ENCODE results near the gene MAMLD1. TPM values are rescaled to one million over a fixed set of nuclear protein-coding genes. Genes with fewer than 3 reads are reported as not detected.

MAMLD1 gene
- total RNA-seq, 4 donors from 2014 or later: 1.2 to 2.0 (median 1.6) TPM

GRCh38 chrX:150455215-150455608 is 92.1 kb downstream of the MAMLD1 start:
- in situ Hi-C loops (cut with MboI; ENCODE audit: low sequenced_read_pairs in 4 of 4): no loop called here
- ATAC-seq: no peak

DNA sequence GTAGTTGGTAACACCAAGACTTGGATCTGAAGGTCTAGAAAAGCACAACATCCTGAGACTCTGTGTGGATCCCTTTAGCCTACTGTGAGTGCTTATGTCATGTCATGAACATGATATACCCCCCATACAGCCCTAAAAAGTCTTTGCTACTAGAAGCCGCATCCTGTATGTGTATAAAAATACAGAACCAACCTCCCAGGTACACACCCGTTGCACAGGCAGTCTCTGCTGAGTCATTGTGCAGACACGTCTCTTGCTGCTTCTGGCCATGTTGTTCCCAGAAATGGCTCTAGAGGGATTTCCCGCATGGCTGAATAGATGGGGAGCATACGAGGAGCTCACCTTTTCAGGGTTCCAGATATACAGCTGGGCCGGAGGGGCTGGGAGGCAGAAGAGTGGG is 93.3 kb downstream of the MAMLD1 start:
- DNase-seq: no peak
- H3K4me3 ChIP-seq: no peak overlapping the region
- H3K9me3 ChIP-seq: no peaks in the 10 kb centered on the region
- no peaks in the 10 kb centered on the region for H3K36me3 ChIP-seq
- ATAC-seq: no peak
- intact Hi-C loops (cut with DNase I; ENCODE audit: low total_unique reads): no loop called here
- H3K4me1 ChIP-seq: peaks cover 6 to 15% of the 10 kb centered on the region in 2 donors
- TF ChIP-seq CTCF (IDR thresholded peaks at IDR 0.05 in 4 of 5, conservative IDR thresholded peaks at IDR 0.05 in 1 of 5): no peak
- TF ChIP-seq POLR2A (IDR thresholded peaks at IDR 0.05): no peak
- in situ Hi-C loops (cut with MboI; ENCODE audit: low sequenced_read_pairs in 4 of 4): no loop called here
- no peak overlapping the region for H3K27ac ChIP-seq
- no peaks in the 10 kb centered on the region for H3K27me3 ChIP-seq

More at GRCh38 chrX:150455215-150455608, 92.1 kb downstream of the MAMLD1 start:
- TF ChIP-seq CTCF (IDR thresholded peaks at IDR 0.05 in 4 of 5, conservative IDR thresholded peaks at IDR 0.05 in 1 of 5) (no peak), POLR2A (IDR thresholded peaks at IDR 0.05) (no peak)
- intact Hi-C loops (cut with DNase I; ENCODE audit: low total_unique reads): no loop called here
- Histone ChIP-seq H3K4me1 (peaks cover 6 to 15% of the 10 kb centered on the region in 2 donors), H3K4me3 (no peak overlapping the region), H3K36me3 (no peaks in the 10 kb centered on the region), H3K27me3 (no peaks in the 10 kb centered on the region), H3K27ac (peak overlapping the region in 1 of 4 donors; percentile 13), H3K9me3 (no peaks in the 10 kb centered on the region)
- no peak for DNase-seq

GRCh38 chrX:150456941-150457340 is 93.8 kb downstream of the MAMLD1 start:
- H3K9me3 ChIP-seq: no peaks in the 10 kb centered on the region
- H3K27ac ChIP-seq: no peak overlapping the region
- in situ Hi-C loops (cut with MboI; ENCODE audit: low sequenced_read_pairs in 4 of 4): no loop called here
- no peaks in the 10 kb centered on the region for H3K27me3 ChIP-seq
- H3K4me1 ChIP-seq: peaks cover 6 to 15% of the 10 kb centered on the region in 2 donors
- no peak for TF ChIP-seq CTCF (IDR thresholded peaks at IDR 0.05 in 4 of 5, conservative IDR thresholded peaks at IDR 0.05 in 1 of 5)
- TF ChIP-seq POLR2A (IDR thresholded peaks at IDR 0.05): no peak
- intact Hi-C loops (cut with DNase I; ENCODE audit: low total_unique reads): no loop called here
- H3K36me3 ChIP-seq: no peaks in the 10 kb centered on the region
- ATAC-seq: no peak
- no peak overlapping the region for H3K4me3 ChIP-seq
- DNase-seq: no peak

DNA sequence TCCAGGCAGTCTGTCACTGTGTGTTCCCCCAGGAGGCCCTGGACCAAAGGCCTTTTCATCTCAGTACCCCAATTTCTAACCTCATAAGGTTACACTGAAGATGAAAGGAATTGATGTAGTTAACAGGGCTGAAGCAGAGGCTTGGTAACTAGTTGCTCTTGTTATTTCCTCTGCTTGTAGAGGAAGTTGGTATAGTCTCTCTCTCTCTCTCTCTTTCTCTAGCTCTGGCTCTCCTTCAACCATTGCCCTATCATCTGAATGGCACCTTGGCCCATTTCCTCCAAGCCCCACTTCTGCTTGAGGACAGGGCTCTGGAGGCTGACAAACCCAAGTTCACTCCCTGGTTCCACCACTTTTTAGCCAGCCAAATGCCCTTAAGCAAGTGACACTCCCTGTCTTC is 96.1 kb downstream of the MAMLD1 start:
- Histone ChIP-seq H3K36me3 (no peaks in the 10 kb centered on the region), H3K27me3 (no peaks in the 10 kb centered on the region), H3K4me3 (no peak overlapping the region), H3K9me3 (no peaks in the 10 kb centered on the region), H3K4me1 (peaks cover 6 to 15% of the 10 kb centered on the region in 2 donors), H3K27ac (no peak overlapping the region)
- no peak for TF ChIP-seq POLR2A (IDR thresholded peaks at IDR 0.05)
- no peak for TF ChIP-seq CTCF (IDR thresholded peaks at IDR 0.05 in 4 of 5, conservative IDR thresholded peaks at IDR 0.05 in 1 of 5)
- ATAC-seq: no peak
- DNase-seq: no peak
- intact Hi-C loops (cut with DNase I; ENCODE audit: low total_unique reads) (no loop called here), in situ Hi-C loops (cut with MboI; ENCODE audit: low sequenced_read_pairs in 4 of 4) (no loop called here)

DNA sequence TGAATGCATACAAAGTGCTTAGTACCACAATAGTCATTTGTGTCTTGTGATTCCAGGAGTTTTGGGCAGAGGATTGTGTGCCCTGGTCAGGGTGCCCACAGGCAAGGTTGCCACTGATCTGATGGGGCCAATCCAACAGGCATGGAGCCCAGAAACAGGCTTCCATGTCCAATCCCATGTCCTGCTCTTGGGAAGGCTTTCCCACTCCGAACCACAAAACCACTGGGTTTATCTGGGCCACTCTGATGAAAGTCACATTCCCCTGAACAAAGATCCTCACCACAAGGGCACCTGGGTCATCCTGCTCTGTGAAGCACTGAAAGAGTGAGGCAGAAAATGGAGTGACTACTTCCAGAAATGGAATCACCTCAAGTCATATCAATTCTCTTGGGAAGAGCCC is 96.9 kb downstream of the MAMLD1 start:
- TF ChIP-seq CTCF (IDR thresholded peaks at IDR 0.05 in 4 of 5, conservative IDR thresholded peaks at IDR 0.05 in 1 of 5) (no peak), POLR2A (IDR thresholded peaks at IDR 0.05) (no peak)
- intact Hi-C loops (cut with DNase I; ENCODE audit: low total_unique reads): no loop called here
- H3K9me3 ChIP-seq: no peaks in the 10 kb centered on the region
- no peaks in the 10 kb centered on the region for H3K36me3 ChIP-seq
- no peak overlapping the region for H3K27ac ChIP-seq
- peaks cover 4 to 7% of the 10 kb centered on the region in 2 donors for H3K4me1 ChIP-seq
- DNase-seq (no peak), ATAC-seq (no peak)
- H3K4me3 ChIP-seq: no peak overlapping the region
- H3K27me3 ChIP-seq: no peaks in the 10 kb centered on the region
- in situ Hi-C loops (cut with MboI; ENCODE audit: low sequenced_read_pairs in 4 of 4): no loop called here

Data from gastrocnemius medialis (tissue), 4 donors.